GM21825 (cell line): Measurements from ENCODE around the gene TGM6.

ENCODE experiments used
- ATAC-seq: cut with Tn5 transposase; IDR thresholded peaks from one replicate; pipeline ENCODE4 v1.9.1; 2021; ENCODE audit warnings: mild to moderate bottlenecking, moderate library complexity; ENCODE audit not compliant: unreplicated experiment

The TGM6 gene

GRCh38 chr20:2363587-2363986 is 17.1 kb upstream of the TGM6 start:
- no peak for ATAC-seq

DNA sequence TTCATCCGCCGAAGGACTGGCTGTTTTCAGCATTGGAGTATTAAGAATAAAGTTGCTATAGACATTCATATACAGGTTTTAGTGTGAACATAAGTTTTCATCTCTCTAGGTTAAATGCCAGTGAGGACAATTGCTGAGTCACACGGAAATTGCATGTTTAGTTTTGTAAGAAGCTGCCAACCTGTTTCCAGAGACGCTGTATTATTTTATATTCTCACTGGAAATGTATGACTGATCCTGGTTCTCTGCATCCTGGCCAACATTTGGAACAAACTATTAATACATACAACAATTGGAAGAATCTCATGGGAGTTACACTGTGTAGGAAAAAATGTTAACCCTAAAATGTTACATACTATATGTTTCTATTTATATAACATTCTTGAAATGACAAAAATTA is 16.7 kb upstream of the TGM6 start:
- ATAC-seq = no peak

- ATAC-seq = no peak
Observed at GRCh38 chr20:2365091-2365490, 15.6 kb upstream of the TGM6 start.

DNA sequence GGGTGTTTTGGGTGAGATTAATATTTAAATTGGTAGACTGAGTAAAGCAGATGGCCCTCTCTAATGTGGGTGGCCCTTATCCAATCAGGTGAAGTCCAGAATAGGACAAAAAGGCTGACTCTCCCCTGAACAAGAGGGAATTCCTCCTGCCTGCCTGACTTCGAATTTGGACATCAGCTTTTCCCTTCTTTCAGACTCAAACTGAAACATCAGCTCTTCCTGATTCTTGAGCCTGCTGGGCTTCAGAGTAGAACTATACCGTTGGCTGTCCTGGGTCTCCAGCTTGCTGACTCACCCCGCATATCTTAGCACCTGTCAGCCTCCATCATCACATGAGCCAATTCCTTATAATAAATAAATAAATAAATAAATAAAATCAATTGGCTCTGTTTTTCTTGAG is 15.0 kb upstream of the TGM6 start:
- no peak for ATAC-seq

GRCh38 chr20:2368621-2369020 is 12.1 kb upstream of the TGM6 start:
- ATAC-seq = no peak

DNA sequence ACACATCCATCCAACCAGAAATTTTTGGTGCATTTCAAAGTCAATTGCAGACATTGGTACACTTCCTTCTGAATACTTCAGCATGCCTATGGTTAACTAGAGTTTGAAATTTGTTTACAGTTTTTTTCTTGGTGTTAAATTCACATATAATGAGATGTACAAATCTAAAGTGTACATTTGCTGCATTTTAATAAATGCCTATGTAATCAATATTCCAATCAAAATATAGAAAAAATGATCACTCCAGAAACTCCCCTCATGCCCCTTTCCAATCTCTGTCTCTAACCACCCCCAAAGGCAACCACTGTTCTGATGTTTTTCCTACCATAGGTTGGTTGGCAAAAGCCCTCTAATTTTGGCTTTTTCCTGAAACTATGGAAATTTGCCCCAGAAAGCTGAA is 7.6 kb upstream of the TGM6 start:
- ATAC-seq = no peak

DNA sequence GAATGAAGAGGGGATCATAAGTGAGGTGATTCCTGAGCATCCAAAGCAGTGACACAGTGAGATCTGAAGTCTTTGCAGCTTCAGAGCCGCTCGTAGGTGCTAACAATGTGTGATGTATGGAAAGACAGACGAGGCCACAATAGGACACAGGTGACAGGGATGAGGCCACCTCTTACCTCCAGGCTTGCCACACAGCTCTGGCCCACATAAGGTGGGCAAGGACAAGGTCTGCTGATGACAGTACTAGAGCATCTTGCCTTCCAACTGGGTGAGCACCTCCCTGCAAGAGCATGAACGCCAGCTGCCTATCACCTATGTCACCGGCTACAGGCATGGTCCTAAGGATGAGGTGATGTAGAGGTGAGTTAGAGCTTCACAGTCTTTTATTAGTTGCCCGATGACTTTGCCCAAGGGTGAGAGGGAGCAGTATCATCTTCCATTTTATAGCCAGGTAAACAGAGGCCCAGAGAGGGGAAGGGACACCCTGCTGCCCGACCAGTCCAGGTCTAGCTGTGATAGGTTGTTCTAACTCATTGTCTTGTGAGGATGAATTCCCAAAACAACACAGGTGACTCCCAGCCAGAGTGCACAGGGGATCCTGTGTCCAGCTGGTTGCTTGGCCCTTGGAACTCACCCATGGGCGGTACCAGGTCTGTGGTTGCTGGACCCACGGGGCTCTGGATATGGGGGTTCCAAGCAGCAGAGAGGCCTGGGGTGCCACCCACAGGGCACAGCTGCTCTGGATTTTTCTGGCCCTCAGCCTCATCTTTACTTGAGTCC is 6.2 kb upstream of the TGM6 start:
- no peak for ATAC-seq

GRCh38 chr20:2378893-2379292 is 1.8 kb upstream of the TGM6 start:
- ATAC-seq = no peak

GRCh38 chr20:2379511-2380229 is 1.0 kb upstream of the TGM6 start:
- no peak for ATAC-seq

- no peak for ATAC-seq
Observed at GRCh38 chr20:2381303-2381702, 602 bp downstream of the TGM6 start.

- no peak for ATAC-seq
Observed at GRCh38 chr20:2382833-2383232, 2.1 kb downstream of the TGM6 start.

GRCh38 chr20:2385026-2385425 is 4.3 kb downstream of the TGM6 start:
- no peak for ATAC-seq

- ATAC-seq = no peak
Observed at GRCh38 chr20:2385496-2385895, 4.8 kb downstream of the TGM6 start.

GRCh38 chr20:2386516-2387179 is 5.9 kb downstream of the TGM6 start:
- ATAC-seq = no peak

- ATAC-seq = no peak
Observed at GRCh38 chr20:2387180-2387577, 6.5 kb downstream of the TGM6 start.

GRCh38 chr20:2387580-2387979 is 6.9 kb downstream of the TGM6 start:
- ATAC-seq = no peak

GRCh38 chr20:2390951-2391675 is 10.4 kb downstream of the TGM6 start:
- no peak for ATAC-seq

GRCh38 chr20:2394411-2395055 is 13.8 kb downstream of the TGM6 start:
- no peak for ATAC-seq

- no peak for ATAC-seq
Observed at GRCh38 chr20:2395136-2395535, 14.4 kb downstream of the TGM6 start.

GRCh38 chr20:2396241-2396814 is 15.6 kb downstream of the TGM6 start:
- ATAC-seq = no peak
